Measurements from ENCODE around the gene GRIK3.
"Not testable (repeated sequence)": the region's sequence is repeated elsewhere in the genome, so short reads cannot be mapped to it uniquely, and the experiment has no call there.

Gene GRIK3

GRCh38 chr1:36910886-36911540, 123.3 kb downstream of the GRIK3 start:
- ChIA-PET POLR2A (ENCODE audit: low non-redundant PET) (no interaction called here), CTCF (no interaction called here)
- no peak overlapping the region for H3K27ac ChIP-seq
- DNase-seq (ENCODE audit: low spot score): no peak
- TF ChIP-seq CTCF (conservative IDR thresholded peaks at IDR 0.05; ENCODE audit: low read depth): no peak

- no peak overlapping the region for H3K27ac ChIP-seq
- CTCF ChIA-PET: no interaction called here
- DNase-seq (ENCODE audit: low spot score): no peak
- POLR2A ChIA-PET (ENCODE audit: low non-redundant PET): no interaction called here
- no peak for TF ChIP-seq CTCF (conservative IDR thresholded peaks at IDR 0.05; ENCODE audit: low read depth)
These were observed 124.2 kb downstream of the GRIK3 start for GRCh38 chr1:36909946-36910725.

- POLR2A ChIA-PET (ENCODE audit: low non-redundant PET); DNase-seq (ENCODE audit: low spot score); H3K27ac ChIP-seq; CTCF ChIA-PET: not testable (repeated sequence)
These were observed 125.0 kb downstream of the GRIK3 start for GRCh38 chr1:36909359-36909758.

- ChIA-PET CTCF (no interaction called here), POLR2A (ENCODE audit: low non-redundant PET) (no interaction called here)
- no peak overlapping the region for H3K27ac ChIP-seq
- no peak for DNase-seq (ENCODE audit: low spot score)
- TF ChIP-seq CTCF (conservative IDR thresholded peaks at IDR 0.05; ENCODE audit: low read depth): no peak
These were observed 126.2 kb downstream of the GRIK3 start for GRCh38 chr1:36908096-36908495.

GRCh38 chr1:36906555-36906954, 127.8 kb downstream of the GRIK3 start:
- ChIA-PET CTCF (no interaction called here), POLR2A (ENCODE audit: low non-redundant PET) (no interaction called here)
- no peak overlapping the region for H3K27ac ChIP-seq
- no peak for DNase-seq (ENCODE audit: low spot score)
- TF ChIP-seq CTCF (conservative IDR thresholded peaks at IDR 0.05; ENCODE audit: low read depth): no peak

GRCh38 chr1:36905941-36906340, 128.4 kb downstream of the GRIK3 start:
- TF ChIP-seq CTCF (conservative IDR thresholded peaks at IDR 0.05; ENCODE audit: low read depth): no peak
- POLR2A ChIA-PET (ENCODE audit: low non-redundant PET): no interaction called here

GRCh38 chr1:36900128-36900527, 134.2 kb downstream of the GRIK3 start:
- H3K27ac ChIP-seq: no peak overlapping the region
- no peak for DNase-seq (ENCODE audit: low spot score)
- POLR2A ChIA-PET (ENCODE audit: low non-redundant PET): no interaction called here
- no peak for TF ChIP-seq CTCF (conservative IDR thresholded peaks at IDR 0.05; ENCODE audit: low read depth)
- CTCF ChIA-PET: no interaction called here

More at GRCh38 chr1:36905941-36906340, 128.4 kb downstream of the GRIK3 start:
- no peak for DNase-seq (ENCODE audit: low spot score)
- H3K27ac ChIP-seq: no peak overlapping the region
- CTCF ChIA-PET: no interaction called here

GRCh38 chr1:36897813-36898212, 136.5 kb downstream of the GRIK3 start:
- H3K27ac ChIP-seq; POLR2A ChIA-PET (ENCODE audit: low non-redundant PET); DNase-seq (ENCODE audit: low spot score); CTCF ChIA-PET: not testable (repeated sequence)
